Measurements from ENCODE around the gene XPR1.
A peak's percentile ranks its signal among the peaks of the same experiment; 100 is the strongest.
"Not testable (repeated sequence)": the region's sequence is repeated elsewhere in the genome, so short reads cannot be mapped to it uniquely, and the experiment has no call there.

The XPR1 gene

DNA sequence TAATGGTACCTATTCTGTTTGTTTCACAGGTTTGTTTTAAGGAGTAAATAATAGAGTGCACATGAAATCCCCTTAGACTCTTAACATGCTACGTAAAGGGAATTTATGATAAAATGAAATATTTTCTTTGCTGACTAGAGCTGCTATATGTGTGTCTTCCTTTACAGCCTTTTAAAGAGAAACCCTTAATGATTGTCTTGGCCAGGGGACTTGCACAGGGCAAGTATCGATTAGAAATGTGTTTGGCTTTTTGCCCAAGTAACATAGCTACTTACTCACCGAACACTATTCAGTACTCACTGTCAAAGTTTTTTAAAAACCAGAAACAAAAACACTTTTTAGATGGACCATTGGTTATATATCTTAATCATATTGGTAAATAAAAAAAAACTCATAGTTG, 209.6 kb downstream of the XPR1 start:
- no peak for DNase-seq (ENCODE audit: low read depth in 2 of 2)

DNA sequence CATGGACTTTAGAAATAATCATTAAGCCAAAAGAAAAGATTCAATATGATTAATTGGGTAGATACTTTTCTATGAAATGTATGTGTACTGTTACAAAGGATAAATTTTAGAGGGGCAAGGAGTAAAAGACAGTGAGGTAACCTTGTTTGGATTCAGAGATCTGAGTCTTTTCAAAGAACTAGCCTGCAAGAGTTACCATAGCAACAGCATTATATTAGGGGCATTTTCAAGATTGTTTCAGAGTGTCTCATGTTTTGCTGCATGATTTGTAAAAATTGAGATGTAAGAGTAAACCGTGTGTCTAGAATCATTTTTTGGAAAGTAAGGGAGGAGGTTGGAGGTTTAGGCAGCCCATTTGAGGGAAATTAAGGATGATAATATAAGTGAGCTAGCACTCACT, 210.2 kb downstream of the XPR1 start:
- no peak for DNase-seq (ENCODE audit: low read depth in 2 of 2)

DNA sequence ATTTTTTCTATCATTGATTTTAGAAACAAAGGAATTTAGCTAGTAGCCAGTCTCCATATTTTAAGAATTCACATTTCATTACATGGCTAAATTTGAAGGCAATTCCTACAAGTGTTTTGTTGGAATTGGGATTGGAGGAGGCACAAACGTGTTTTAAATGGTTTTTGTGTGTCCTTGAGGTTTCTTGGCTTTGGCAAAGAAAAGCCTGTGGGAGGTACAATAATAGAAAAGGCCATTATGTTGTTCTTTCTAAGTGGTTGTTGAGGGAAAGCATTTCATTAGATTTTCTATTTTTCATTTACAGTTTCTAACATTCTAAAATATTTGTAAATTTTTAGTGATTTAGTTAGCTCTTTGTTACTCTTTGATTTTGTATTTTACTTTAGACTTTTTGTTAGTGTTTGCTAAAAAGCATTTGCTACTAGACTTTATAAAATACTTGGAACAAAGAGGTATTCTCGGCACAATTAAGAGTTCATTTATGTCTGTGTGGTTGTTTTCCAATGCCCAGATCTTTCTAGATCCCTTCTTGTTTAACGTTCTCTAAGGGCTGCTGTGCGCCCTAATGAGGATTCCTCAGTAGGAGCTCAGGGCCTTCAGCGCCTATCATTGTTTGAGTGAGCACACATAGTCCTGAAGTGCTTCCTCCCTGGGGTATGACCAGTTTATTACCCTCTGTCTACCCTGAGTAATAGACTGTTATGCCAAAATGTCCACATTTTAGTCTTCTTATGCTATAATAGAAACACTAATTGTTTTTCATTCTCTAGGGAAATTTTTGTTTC, 210.9 kb downstream of the XPR1 start:
- no peak for DNase-seq (ENCODE audit: low read depth in 2 of 2)

DNA sequence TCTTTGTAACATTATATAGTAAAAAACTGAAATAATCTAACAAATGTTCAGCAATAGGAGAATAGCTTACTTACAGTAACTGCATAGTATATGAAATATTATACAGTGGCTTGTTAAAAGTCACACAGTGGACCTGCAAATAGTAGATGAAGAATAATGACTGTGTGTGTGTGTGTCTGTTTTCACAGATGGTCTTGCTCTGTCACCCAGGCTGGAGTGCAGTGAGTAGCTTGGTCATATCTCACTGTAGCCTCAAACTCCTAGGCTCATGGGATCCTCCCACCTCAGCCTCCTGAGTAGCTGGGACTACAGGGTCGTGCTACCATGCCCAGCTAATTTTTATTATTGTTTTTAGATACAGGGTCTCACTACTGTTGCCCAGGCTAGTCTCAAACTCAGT, 213.5 kb downstream of the XPR1 start:
- DNase-seq (ENCODE audit: low read depth in 2 of 2), result no peak

DNA sequence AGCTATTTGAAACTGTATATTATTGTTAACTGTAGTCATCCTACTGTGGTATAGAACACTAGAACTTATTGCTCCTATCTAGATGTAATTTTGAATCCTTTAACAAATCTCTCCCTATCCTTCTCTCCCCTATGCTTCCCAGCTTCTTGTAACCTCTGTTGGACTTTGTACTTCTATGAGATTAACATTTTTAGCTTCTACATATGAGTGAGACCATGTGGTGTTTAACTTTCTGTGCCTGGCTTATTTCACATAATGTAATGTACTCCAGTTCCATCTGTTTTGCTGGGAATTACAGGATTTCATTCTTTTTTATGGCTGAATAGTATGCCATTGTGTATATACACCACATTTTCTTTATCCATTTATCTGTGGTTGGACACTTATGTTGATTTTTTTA, 216.4 kb downstream of the XPR1 start:
- no peak for DNase-seq (ENCODE audit: low read depth in 2 of 2)

DNA sequence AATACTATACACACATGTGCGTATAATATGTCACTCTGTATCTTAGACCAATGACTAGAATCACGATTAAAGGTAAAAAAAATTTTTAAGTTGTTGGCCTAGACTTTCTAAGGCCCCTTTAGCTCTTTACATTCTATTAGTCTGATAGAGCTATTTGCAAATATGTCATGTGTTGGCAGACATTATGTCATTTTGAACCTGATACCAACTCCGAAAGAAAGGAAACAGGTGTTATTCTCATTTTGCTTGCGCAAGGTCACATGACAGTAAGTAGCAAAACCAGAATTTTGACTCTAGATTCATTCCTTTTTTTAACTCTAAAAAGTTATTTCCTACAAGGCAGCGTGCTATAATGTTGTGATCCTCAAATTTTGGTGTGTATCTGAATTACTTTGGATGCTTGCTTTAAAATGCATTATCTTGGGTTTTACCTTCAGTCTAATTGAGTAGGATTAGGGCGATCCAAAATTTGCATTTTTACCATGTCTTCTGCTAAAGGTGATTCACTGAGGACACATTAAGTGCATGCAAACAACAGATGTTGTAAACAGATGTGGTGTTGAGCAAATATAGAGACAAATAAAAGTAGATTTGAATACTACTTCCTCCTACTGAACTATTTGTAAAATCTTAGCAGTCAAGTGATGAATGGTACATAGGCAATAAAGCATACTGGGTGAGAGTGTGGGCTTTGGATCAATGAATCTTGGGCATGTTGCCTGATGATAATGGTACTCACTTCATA, 217.4 kb downstream of the XPR1 start:
- no peak for DNase-seq (ENCODE audit: low read depth in 2 of 2)

DNA sequence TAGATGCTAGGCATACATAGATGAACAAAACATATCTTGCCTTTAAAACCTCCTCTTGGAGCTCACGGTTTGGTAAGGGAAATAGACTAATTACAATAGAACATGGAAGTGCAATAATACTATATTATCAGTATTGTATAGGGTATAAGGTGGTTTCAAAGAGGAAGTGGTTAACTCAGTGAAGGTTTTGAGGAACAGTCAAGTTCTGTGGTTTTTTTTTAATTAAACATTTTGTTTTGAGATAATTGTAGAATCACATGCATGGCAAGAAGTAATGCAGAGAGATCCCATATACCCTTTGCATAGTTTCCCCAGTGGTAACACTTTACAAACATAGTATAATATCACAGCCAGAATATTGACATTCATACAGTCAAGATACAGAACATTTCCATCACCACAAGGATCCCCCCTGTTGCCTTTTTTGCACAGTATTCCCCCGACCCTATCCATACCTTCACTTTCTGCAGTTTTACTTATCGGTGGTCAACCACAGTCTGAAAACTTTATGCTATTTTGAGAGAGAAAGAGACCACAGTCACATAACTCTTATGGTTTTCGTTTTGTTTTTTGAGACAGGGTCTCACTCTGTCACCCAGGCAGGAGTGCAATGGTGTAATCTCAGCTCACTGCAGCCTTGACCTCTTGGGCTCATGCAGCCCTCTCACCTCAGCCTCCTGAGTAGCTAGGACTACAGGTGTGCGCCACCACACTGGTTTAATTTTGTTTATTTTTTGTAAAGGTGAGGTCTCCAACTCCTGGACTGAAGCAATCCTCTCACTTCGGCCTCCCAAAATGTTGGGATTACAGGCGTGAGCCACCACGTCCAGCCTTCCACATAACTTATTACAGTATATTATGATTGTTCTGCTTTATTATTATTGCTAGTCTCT, 220.4 kb downstream of the XPR1 start:
- no peak for DNase-seq (ENCODE audit: low read depth in 2 of 2)

DNA sequence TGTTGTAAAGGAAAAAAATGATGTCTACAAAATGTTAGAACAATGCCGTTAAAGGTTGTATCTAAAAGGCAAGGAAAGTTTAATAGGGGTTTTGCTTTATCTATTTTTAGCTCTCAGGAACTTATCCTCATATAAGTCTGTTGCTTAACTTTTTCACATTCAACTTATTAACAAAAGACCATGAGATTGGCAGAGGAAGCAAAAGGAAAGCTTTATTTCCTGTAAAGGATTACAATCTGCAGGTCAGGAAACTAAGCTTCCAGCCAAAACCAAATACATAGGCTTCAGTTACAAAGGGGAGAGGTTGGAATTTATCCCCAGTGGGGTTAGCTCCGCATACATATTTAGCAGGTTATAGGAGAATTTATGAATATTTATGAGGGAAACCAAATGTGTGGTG, 222.2 kb downstream of the XPR1 start:
- no peak for DNase-seq (ENCODE audit: low read depth in 2 of 2)

DNA sequence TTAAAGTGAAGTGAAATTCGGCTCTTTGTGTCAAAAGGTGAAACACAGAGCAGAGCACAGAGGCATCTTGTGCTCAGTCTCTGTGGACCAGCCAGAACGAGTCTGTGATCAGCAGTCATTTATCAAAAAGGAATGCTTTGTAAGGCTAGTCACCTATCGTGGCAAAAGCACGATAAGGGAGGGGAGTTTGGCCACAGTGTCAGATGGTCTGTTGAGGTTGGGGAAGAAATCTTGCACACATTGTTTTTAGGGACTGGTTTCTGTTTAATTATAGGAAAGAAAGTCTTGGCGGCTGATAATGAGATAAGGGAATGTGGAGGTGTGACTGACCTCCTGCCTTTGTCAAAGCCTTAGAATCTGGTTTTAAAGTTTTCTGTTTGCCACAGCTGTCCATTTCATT, 222.6 kb downstream of the XPR1 start:
- DNase-seq (ENCODE audit: low read depth in 2 of 2), result no peak

DNA sequence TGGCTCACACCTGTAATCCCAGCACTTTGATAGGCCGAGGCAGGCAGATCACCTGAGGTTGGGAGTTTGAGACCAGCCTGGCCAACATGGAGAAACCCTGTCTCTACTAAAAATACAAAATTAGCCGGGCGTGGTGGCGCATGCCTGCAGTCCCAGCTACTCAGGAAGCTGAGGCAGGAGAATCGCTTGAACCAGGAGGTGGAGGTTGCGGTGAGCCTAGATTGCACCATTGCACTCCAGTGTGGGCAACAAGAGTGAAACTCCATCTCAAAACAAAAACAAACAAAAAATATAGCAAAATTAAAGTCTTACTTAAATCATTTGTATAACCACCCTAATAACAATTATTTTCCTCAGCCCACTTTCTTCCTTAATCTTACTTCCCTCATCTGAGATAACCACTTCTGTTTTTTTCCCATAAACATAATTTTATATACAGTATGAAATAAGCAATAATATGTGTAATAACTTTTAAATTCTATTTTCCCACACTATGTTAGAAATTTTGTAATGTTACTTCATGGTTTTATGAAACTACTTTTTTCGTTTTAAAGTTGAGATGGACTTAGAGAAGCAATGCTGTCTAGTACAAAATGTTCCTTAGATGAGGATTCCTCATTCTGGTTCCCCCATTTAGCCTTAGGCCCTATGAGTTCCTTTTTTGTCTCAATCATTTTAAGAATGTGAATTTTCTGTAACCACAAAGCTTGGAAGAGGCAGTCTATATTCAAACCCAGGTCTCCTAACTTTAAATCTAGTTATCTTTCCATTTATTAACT, 226.3 kb downstream of the XPR1 start:
- DNase-seq (ENCODE audit: low read depth in 2 of 2), result not testable (repeated sequence)

DNA sequence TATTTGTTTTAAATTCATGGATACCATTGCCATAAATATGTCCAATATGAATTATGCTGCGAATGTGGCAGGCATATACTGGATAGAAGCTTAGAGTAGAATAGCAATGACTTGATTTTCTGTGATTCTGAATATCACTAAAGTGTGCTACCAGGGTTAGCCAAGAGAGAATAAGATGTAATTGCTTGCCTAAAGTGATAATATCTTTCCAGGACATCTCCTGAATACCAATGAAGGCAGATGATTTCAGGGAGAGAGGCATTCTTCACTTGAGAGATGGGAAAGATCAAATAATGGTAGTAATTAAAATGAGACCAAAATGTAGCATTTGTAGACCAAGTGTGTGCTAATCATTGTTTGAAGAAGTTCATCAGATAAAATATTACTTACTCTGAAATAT, 227.5 kb downstream of the XPR1 start:
- DNase-seq (ENCODE audit: low read depth in 2 of 2), result no peak

DNA sequence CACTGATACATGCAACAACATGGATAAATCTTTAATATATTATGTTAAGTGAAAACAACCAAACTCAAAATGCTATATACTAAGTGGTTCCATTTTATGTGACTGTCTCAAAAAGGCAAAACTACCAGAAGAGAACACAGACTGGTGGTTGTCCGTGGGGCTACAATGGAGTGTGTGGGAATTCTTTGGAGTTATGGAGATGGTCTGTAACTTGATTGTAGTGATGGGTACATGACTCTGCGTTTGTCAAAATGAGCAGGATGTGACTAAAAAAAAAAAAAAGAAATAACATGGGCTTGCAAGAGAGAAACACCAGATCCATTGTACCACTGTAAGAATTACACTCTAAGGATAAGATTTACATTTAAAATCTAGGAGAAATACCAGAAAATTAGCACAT, 228.7 kb downstream of the XPR1 start:
- DNase-seq (ENCODE audit: low read depth in 2 of 2), result no peak

DNA sequence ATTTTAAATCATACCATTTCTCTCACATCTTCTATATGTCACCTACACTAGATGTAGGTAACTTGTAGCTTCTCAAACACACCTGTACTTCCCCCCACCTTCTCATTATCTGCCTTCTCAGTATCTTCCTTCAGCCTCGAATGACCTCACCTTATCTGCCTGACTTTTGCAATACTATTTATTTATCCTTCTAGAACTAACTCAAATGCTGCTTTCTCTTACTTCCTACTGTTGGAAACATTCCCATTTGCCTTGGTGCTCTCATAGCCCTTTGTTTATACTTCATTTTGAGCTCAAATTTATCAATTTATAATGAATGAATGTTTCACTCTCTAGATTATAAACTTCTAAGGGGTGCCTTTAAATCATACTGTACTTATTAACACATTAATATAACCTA, 230.5 kb downstream of the XPR1 start:
- DNase-seq (ENCODE audit: low read depth in 2 of 2), result no peak

DNA sequence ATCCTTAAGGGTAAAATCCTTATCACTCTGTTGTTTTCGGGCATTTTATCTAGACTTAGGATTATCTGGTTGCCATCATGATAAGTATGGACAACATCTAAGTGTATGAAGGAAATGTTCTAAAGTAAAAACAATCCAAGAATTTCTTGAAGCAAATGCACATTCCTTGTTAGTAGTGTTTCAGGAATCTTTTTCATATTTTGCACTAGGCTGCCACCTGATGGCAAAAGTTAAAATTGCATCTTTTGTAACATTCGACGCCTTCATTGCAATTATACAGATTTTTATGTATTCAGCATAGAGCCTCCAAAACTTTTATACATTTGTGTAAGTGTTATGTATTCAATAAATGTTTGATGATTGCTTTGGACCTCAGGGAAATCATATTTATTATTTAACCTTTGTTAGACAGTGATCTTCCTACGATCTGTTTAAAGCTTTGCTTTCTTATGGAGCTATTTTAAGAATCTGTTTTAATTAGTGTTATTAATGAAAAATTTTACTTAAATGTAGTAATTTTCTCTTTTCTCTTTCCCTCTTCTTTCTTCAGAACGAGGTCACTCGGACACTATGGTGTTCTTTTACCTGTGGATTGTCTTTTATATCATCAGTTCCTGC, 231.4 kb downstream of the XPR1 start:
- peak in 1 of 2 donors; percentile 21 for DNase-seq (ENCODE audit: low read depth in 2 of 2)

DNA sequence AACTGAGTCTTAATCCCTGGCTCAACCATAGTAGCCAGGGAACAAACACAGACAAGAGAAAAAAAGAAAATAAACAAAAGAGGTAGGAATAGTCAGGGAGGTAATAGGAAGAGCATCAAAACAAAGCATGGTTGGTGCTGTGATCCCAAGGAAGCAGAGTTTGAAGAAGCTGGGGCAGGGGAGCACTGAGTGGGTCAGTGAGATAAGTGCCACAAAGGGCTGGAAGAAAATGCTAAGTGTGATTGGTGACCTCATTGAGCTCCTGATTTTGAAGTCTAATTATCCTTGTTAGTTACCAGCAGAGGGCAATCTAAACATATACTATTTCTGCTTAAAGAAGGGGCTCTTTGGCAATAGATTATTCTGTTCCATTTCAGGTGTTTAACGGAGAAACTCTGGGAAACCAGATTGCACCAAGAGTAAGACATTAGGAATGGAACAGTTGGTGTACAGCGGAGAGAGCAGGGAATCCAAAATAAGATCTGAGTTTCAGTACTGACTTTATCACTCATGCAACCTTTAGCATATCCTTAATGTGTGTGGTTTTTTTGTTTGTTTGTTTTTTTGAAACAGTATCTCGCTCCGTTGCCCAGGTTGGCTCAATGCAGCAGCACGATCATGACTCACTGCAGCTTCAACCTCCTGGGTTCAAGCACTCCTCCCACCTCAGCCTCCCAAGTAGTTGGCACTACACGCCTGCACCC, 250.1 kb downstream of the XPR1 start:
- DNase-seq (ENCODE audit: low read depth in 2 of 2), result no peak

DNA sequence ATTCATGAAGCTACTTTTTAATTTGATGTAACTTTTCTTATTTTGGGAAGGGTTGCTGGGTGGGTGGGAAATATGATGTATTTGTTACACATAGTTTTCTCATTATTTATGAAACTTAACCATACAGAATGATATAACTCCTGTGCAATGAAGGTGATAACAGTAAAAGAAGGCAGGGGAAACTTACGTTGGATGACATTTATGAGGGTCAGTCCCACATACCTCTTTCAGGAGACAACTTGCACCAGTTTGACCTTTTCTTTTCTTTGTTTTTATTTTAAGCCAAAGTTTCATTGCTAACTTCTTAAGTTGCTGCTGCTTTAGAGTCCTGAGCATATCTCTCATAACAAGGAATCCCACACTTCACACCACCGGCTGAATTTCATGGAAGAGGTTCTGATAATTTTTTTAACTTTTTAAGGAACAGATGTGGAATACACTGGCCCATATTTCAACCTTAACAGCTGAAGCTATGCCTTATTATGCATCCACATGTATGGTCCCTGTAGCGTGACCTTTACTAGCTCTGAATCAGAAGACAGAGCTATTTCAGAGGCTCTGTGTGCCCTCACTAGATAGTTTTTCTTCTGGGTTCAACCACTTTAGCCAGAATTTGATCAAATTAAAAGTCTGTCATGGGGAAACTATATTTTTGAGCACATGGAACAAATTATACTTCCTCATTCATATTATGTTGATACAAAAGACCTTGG, 252.9 kb downstream of the XPR1 start:
- no peak for DNase-seq (ENCODE audit: low read depth in 2 of 2)

DNA sequence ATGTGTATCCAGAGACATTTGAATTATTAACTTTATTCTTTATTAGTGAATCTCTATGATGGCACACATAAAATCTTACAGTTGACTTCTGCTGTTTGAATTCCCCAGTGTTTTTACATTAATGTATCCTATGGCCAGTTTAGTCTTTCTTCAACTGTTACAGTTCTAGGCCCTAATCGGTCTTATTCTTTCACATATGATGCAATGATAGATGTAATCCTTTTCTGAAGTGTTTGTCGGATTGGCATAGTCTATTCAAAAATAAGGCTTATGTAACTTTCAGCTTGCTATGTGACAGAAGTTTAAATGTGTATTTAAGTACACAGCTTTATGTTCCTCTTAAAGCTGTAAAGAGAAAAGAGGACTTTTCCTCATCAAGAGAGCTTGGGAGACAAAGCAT, 254.5 kb downstream of the XPR1 start:
- no peak for DNase-seq (ENCODE audit: low read depth in 2 of 2)

DNA sequence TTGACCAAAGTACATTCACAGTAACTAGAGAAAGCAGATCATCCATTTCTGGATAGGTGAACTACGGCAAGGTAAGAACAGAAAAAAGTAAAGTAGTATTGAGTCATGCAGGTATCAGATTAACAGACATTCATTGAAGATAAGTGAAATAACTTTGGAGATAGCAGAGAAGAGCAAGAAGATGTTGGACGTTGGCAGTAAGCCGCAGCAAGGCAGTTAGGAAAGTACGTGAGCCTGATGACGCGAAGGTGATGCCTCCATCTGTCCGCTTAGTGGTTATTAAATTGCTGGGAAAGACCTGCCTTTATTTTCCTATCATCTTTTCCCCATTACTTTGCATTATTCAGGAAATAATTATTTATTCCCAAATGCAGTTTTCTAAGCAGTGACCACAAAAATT, 256.0 kb downstream of the XPR1 start:
- DNase-seq (ENCODE audit: low read depth in 2 of 2), result no peak

DNA sequence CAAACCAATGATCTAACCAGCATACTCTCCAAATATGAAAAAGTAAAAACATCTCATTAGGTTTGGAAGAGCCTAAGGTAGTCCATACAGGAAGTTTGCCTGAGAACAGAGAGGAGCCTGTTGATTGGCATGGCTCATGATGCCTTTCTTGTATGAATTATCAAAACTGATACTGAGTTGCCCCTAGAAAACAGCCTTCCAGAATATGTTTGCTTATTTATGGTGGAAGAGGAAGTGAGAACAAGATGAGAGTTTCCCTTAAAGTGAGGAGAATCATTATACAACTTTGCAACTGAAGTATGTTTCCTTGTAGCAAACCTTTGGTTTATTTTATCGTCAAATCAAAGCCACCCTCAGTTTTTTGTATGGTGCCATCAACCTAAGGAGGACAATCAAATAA, 257.0 kb downstream of the XPR1 start:
- DNase-seq (ENCODE audit: low read depth in 2 of 2), result no peak

DNA sequence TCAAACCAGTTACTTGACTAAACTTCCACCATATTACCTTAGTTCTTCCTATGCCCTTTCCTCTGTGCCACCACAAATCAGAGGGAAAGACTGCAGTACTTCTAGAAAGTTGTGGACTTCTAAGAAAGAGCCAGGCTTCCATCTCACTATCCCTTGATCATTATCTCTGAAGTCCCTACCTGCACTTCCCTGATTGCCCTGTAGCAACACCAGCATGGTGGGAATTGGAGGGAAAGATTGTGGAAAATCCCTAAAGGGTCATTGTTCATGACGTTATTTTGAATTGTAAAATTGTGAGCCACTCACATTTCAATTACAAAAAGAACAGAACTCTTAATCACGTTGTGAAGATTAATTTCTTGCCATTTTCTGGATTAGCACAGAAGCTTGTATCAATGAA, 257.5 kb downstream of the XPR1 start:
- no peak for DNase-seq (ENCODE audit: low read depth in 2 of 2)
